C4-2B (cell line): ENCODE measurements around the gene DST.

ENCODE experiments used
- ZFX ChIP-seq: fragments of 450-650 bp; IDR thresholded peaks from 2 replicates; pipeline ENCODE4 v1.6.1; 2017
- TF ChIP-seq, protein P1 (sequence below): fragments of 450-650 bp; conservative IDR thresholded peaks from 2 replicates; pipeline ENCODE4 v1.5.1; 2017; ENCODE audit warnings: mild to moderate bottlenecking

DNA sequence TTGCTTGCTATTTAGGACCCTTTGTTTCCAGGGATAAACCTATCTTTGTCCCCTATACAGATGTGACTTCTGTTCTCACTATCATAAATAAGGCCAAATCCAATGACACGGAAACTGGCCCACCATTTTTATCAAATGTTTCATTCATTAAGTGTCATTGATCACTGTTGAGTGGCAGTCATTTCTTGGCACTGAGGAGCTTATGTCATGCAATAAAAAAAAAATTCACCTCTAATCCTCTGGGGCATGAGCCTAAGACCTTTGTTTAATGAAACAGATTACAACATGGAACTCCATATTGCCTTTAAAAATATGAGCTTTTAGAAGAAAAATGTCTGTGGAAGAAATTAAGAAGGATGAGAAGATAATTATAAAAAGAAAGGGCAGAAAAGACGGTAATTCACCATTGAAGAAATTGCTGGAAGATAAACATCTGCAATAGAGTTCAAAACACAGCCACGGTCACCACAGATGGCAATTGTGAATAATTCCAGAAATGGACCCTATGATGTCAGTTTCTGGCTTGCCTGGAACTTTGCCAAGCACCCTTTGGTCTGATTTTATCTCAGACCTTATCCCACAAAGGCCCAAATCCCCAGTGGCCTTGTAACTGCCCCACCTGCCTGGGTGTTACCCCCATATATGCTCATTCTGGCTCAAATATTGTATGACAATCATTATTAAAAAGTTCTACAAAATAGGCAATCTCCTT lies 91.1 kb downstream of the DST start:
- TF ChIP-seq, protein P1, sequence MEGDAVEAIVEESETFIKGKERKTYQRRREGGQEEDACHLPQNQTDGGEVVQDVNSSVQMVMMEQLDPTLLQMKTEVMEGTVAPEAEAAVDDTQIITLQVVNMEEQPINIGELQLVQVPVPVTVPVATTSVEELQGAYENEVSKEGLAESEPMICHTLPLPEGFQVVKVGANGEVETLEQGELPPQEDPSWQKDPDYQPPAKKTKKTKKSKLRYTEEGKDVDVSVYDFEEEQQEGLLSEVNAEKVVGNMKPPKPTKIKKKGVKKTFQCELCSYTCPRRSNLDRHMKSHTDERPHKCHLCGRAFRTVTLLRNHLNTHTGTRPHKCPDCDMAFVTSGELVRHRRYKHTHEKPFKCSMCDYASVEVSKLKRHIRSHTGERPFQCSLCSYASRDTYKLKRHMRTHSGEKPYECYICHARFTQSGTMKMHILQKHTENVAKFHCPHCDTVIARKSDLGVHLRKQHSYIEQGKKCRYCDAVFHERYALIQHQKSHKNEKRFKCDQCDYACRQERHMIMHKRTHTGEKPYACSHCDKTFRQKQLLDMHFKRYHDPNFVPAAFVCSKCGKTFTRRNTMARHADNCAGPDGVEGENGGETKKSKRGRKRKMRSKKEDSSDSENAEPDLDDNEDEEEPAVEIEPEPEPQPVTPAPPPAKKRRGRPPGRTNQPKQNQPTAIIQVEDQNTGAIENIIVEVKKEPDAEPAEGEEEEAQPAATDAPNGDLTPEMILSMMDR, result no peak
- TF ChIP-seq ZFX, result no peak
